Suprapubic skin (tissue), 4 donors: ENCODE results near the gene KLK3.

Experiments used
- CTCF ChIP-seq, 2 donors: fragments of 200-600 bp in 1 of 2; fragments of 450-650 bp in 1 of 2; sonication (generic) in 1 of 2; IDR thresholded peaks; one replicate each; pipeline ENCODE4 v1.5.1; 2016 to 2019; ENCODE audit warnings: antibody characterized with exemption in 2 of 2, mild to moderate bottlenecking in 1 of 2, moderate library complexity in 1 of 2
- POLR2A ChIP-seq, 2 donors: fragments of 450-650 bp; IDR thresholded peaks; one replicate each; pipeline ENCODE4 v1.6.1; 2017; ENCODE audit warnings: antibody characterized with exemption in 2 of 2, mild to moderate bottlenecking in 2 of 2, moderate library complexity in 2 of 2
- POLR2AphosphoS5 ChIP-seq, 3 donors: sonication (generic); formaldehyde crosslinking; IDR thresholded peaks; one replicate each; pipeline ENCODE4 v1.6.1; 2017; ENCODE audit warnings: antibody characterized with exemption in 3 of 3

- no peak for TF ChIP-seq CTCF (IDR thresholded peaks at IDR 0.05)
- TF ChIP-seq POLR2AphosphoS5 (IDR thresholded peaks at IDR 0.05) = no peak
- TF ChIP-seq POLR2A (IDR thresholded peaks at IDR 0.05) = no peak
Observed at GRCh38 chr19:50823389-50824042, 31.2 kb upstream of the KLK3 start, which contains the start of gene KLK1.
